GM18909 (cell line): Measurements from ENCODE around the gene TAF9B.
"Not testable (repeated sequence)": the region's sequence is repeated elsewhere in the genome, so short reads cannot be mapped to it uniquely, and the experiment has no call there.

Source experiments
- ATAC-seq: cut with Tn5 transposase; IDR thresholded peaks from one replicate; pipeline ENCODE4 v1.9.1; 2021; ENCODE audit warnings: mild to moderate bottlenecking; ENCODE audit not compliant: unreplicated experiment, poor library complexity

The TAF9B gene

GRCh38 chrX:78139160-78140123 is at the start of gene TAF9B:
TSS of gene TAF9B (minus strand) at chrX:78139650. CDS start at chrX:78139611, 39 bp downstream.
- ATAC-seq, result peak; percentile 97

- ATAC-seq, result no peak
Measured at GRCh38 chrX:78182881-78183280, 43.4 kb upstream of the TAF9B start.

- ATAC-seq, result no peak
Measured at GRCh38 chrX:78181307-78181706, 41.9 kb upstream of the TAF9B start.

GRCh38 chrX:78168065-78168464 is 28.6 kb upstream of the TAF9B start:
- ATAC-seq, result no peak

- ATAC-seq, result no peak
Measured at GRCh38 chrX:78165425-78165824, 26.0 kb upstream of the TAF9B start.

GRCh38 chrX:78163175-78163574 is 23.7 kb upstream of the TAF9B start:
- ATAC-seq, result not testable (repeated sequence)

- ATAC-seq, result not testable (repeated sequence)
Measured at GRCh38 chrX:78160711-78161110, 21.3 kb upstream of the TAF9B start.

- ATAC-seq, result not testable (repeated sequence)
Measured at GRCh38 chrX:78157846-78158245, 18.4 kb upstream of the TAF9B start.

- not testable (repeated sequence) for ATAC-seq
Measured at GRCh38 chrX:78157373-78157772, 17.9 kb upstream of the TAF9B start.

GRCh38 chrX:78147002-78147540 is 7.6 kb upstream of the TAF9B start:
- ATAC-seq, result not testable (repeated sequence)

GRCh38 chrX:78140206-78140605 is 756 bp upstream of the TAF9B start:
- no peak for ATAC-seq

- ATAC-seq, result no peak
Measured at GRCh38 chrX:78133238-78133960, 6.1 kb downstream of the TAF9B start.

- ATAC-seq, result no peak
Measured at GRCh38 chrX:78131117-78131516, 8.3 kb downstream of the TAF9B start.

GRCh38 chrX:78130396-78130795 is 9.1 kb downstream of the TAF9B start:
- no peak for ATAC-seq

GRCh38 chrX:78129714-78130113 is 9.7 kb downstream of the TAF9B start:
- no peak for ATAC-seq

- ATAC-seq, result not testable (repeated sequence)
Measured at GRCh38 chrX:78125781-78126180, 13.7 kb downstream of the TAF9B start.

GRCh38 chrX:78125148-78125547 is 14.3 kb downstream of the TAF9B start:
- no peak for ATAC-seq

- ATAC-seq, result no peak
Measured at GRCh38 chrX:78124307-78124706, 15.1 kb downstream of the TAF9B start.

- no peak for ATAC-seq
Measured at GRCh38 chrX:78123190-78123589, 16.3 kb downstream of the TAF9B start.

- no peak for ATAC-seq
Measured at GRCh38 chrX:78119521-78120227, 19.8 kb downstream of the TAF9B start.
